ENCODE measurements around the gene MEIS1. TPM values are rescaled to one million over a fixed set of nuclear protein-coding genes. Genes with fewer than 3 reads are reported as not detected.

Gene MEIS1
- total and polyA plus RNA-seq, 2 donors (not counting 1 experiment from before 2014, with no cell fraction given), result 48.3 to 139 TPM

GRCh38 chr2:66472225-66472843 is 37.4 kb downstream of the MEIS1 start:
- DNase-seq (ENCODE audit: low read depth in 2 of 2), result no peak
- Histone ChIP-seq H3K4me2 (ENCODE audit: extremely low read depth, insufficient read depth, low read length) (no peak overlapping the region), H3K9ac (ENCODE audit: insufficient read depth, low read length) (no peak overlapping the region), H3K36me3 (ENCODE audit: control insufficient read depth, insufficient read depth, low read length) (peaks cover 4% of the 10 kb centered on the region), H3K4me1 (ENCODE audit: control insufficient read depth, extremely low read depth, insufficient read depth, low read length) (peaks cover 10% of the 10 kb centered on the region), H2AFZ (ENCODE audit: low read length) (no peak overlapping the region), H3K4me3 (replicated peaks in 1 of 4; ENCODE audit: control extremely low read depth in 1 of 4, insufficient read depth in 1 of 4, low read depth in 3 of 4, low read length in 4 of 4) (no peak overlapping the region), H4K20me1 (ENCODE audit: control insufficient read depth, extremely low read depth, insufficient read depth, low read length) (no peaks in the 10 kb centered on the region), H3K27me3 (ENCODE audit: control insufficient read depth, insufficient read depth, low read length) (no peaks in the 10 kb centered on the region), H3K9me3 (ENCODE audit: control insufficient read depth, insufficient read depth, low read depth, low read length) (no peaks in the 10 kb centered on the region), H3K27ac (ENCODE audit: insufficient read depth, low read length) (no peak overlapping the region), H3K79me2 (ENCODE audit: control insufficient read depth, insufficient read depth, low read length) (peaks cover 71% of the 10 kb centered on the region)
- no peak for TF ChIP-seq CTCF (conservative IDR thresholded peaks at IDR 0.05 in 1 of 2, IDR thresholded peaks at IDR 0.05 in 1 of 2; ENCODE audit: low read depth in 1 of 2, low read length in 2 of 2)
- no peak for TF ChIP-seq EZH2 (IDR thresholded peaks at IDR 0.05; ENCODE audit: low read length, missing control alignments)

GRCh38 chr2:66477135-66477842 is 42.4 kb downstream of the MEIS1 start:
- TF ChIP-seq EZH2 (IDR thresholded peaks at IDR 0.05; ENCODE audit: low read length, missing control alignments) (no peak), CTCF (conservative IDR thresholded peaks at IDR 0.05 in 1 of 2, IDR thresholded peaks at IDR 0.05 in 1 of 2; ENCODE audit: low read depth in 1 of 2, low read length in 2 of 2) (no peak)
- Histone ChIP-seq H3K27me3 (ENCODE audit: control insufficient read depth, insufficient read depth, low read length) (no peaks in the 10 kb centered on the region), H3K79me2 (ENCODE audit: control insufficient read depth, insufficient read depth, low read length) (peaks cover 73% of the 10 kb centered on the region), H3K27ac (ENCODE audit: insufficient read depth, low read length) (no peak overlapping the region), H3K4me1 (ENCODE audit: control insufficient read depth, extremely low read depth, insufficient read depth, low read length) (peaks cover 15% of the 10 kb centered on the region), H3K9me3 (ENCODE audit: control insufficient read depth, insufficient read depth, low read depth, low read length) (no peaks in the 10 kb centered on the region), H4K20me1 (ENCODE audit: control insufficient read depth, extremely low read depth, insufficient read depth, low read length) (no peaks in the 10 kb centered on the region), H3K4me3 (replicated peaks in 1 of 4; ENCODE audit: control extremely low read depth in 1 of 4, insufficient read depth in 1 of 4, low read depth in 3 of 4, low read length in 4 of 4) (no peak overlapping the region), H2AFZ (ENCODE audit: low read length) (no peak overlapping the region), H3K36me3 (ENCODE audit: control insufficient read depth, insufficient read depth, low read length) (peaks cover 3% of the 10 kb centered on the region), H3K4me2 (ENCODE audit: extremely low read depth, insufficient read depth, low read length) (peak overlapping the region; percentile 18), H3K9ac (ENCODE audit: insufficient read depth, low read length) (no peak overlapping the region)
- peak; percentile 36 to 68 for DNase-seq (ENCODE audit: low read depth in 2 of 2)

- Histone ChIP-seq H3K27ac (ENCODE audit: insufficient read depth, low read length) (no peak overlapping the region), H3K9me3 (ENCODE audit: control insufficient read depth, insufficient read depth, low read depth, low read length) (no peaks in the 10 kb centered on the region), H3K27me3 (ENCODE audit: control insufficient read depth, insufficient read depth, low read length) (no peaks in the 10 kb centered on the region), H3K9ac (ENCODE audit: insufficient read depth, low read length) (no peak overlapping the region), H4K20me1 (ENCODE audit: control insufficient read depth, extremely low read depth, insufficient read depth, low read length) (no peaks in the 10 kb centered on the region), H3K36me3 (ENCODE audit: control insufficient read depth, insufficient read depth, low read length) (no peaks in the 10 kb centered on the region), H3K4me1 (ENCODE audit: control insufficient read depth, extremely low read depth, insufficient read depth, low read length) (peaks cover 15% of the 10 kb centered on the region), H3K4me3 (replicated peaks in 1 of 4; ENCODE audit: control extremely low read depth in 1 of 4, insufficient read depth in 1 of 4, low read depth in 3 of 4, low read length in 4 of 4) (no peak overlapping the region), H3K79me2 (ENCODE audit: control insufficient read depth, insufficient read depth, low read length) (peaks cover 76% of the 10 kb centered on the region), H2AFZ (ENCODE audit: low read length) (no peak overlapping the region), H3K4me2 (ENCODE audit: extremely low read depth, insufficient read depth, low read length) (no peak overlapping the region)
- TF ChIP-seq CTCF (conservative IDR thresholded peaks at IDR 0.05 in 1 of 2, IDR thresholded peaks at IDR 0.05 in 1 of 2; ENCODE audit: low read depth in 1 of 2, low read length in 2 of 2), result no peak
- TF ChIP-seq EZH2 (IDR thresholded peaks at IDR 0.05; ENCODE audit: low read length, missing control alignments), result no peak
- DNase-seq (ENCODE audit: low read depth in 2 of 2), result no peak
Observed at GRCh38 chr2:66478299-66478698, 43.4 kb downstream of the MEIS1 start.
